Astrocyte of the cerebellum (primary cell): ENCODE data around the gene ZNF343.
"Not testable (repeated sequence)": the region's sequence is repeated elsewhere in the genome, so short reads cannot be mapped to it uniquely, and the experiment has no call there.

Source experiments
- DNase-seq: peaks from one replicate; pipeline ENCODE4 v3.0.0-alpha.2; 2011; ENCODE audit warnings: low read depth
- H3K4me3 ChIP-seq: 2 replicates; pipeline ENCODE4 v1.5.1; 2011; ENCODE audit warnings: mild to moderate bottlenecking, low read depth, low read length, moderate library complexity
- CTCF ChIP-seq: IDR thresholded peaks from 2 replicates; pipeline ENCODE4 v1.5.1; 2012; ENCODE audit warnings: low read length, low read depth, moderate library complexity, mild to moderate bottlenecking; ENCODE audit errors: missing control alignments
- in situ Hi-C: cut with HindIII; loops from 2 replicates; pipeline ENCODE4 v1.10.0; 2017; ENCODE audit warnings: low sequenced_read_pairs

The ZNF343 gene

DNA sequence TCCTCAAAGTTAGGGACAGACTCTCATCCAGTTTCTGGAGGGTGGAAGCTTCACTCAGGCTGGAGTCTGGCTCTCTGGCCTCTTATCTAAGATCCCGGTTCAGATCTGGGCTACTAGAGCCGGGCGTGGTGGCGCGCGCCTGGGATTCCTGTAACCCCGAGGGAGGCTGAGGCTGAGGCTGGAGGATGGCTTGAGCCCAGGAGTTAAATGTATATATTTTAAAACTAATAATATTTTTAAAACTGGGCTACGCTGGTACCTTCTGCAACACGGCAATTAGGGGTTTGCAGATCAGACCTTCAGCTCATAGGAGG, 710 bp upstream of the ZNF343 start:
- in situ Hi-C loops, result no loop called here
- H3K4me3 ChIP-seq, result peak overlapping the region; percentile 77
- no peak for DNase-seq
- no peak for TF ChIP-seq CTCF

DNA sequence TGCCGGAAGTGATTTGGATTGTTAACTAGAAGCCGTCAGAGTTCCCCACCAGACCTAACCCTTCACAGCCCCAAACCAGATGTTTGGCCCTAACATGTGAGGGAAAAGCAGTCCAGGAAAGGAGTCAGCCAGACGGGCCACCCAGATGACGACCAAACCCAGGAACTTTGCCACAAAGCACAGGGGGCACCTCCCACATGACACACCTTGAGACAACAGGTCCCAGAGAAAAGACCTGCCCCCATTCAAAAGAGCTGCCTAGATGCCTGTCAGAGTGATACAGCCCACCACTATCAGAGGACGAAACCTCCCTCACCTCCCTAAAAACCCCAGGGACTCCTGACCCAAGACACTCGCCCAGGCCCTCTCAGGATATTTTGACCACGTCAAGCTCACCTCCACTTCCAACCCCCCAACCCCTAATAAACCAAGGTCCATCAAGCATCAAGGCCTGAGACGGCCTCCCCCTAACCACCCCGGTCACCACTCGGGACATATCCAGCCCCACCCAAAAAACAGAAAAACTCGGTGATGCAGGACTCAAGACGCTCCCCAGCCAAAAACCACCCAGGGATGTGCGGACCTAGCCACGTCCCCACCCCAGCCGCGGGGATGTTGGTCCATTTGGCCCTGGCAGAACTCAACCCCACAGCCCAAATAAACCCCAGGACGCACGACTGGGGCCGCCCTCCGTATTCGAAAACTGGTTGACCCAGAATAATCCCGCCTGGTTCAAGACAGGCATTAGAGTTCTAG, 662 bp downstream of the ZNF343 start:
- no peak for TF ChIP-seq CTCF
- no peak for DNase-seq
- peak overlapping the region; percentile 77 for H3K4me3 ChIP-seq
- in situ Hi-C loops, result no loop called here

- DNase-seq, result no peak
- peak overlapping the region; percentile 77 for H3K4me3 ChIP-seq
- TF ChIP-seq CTCF, result no peak
- in situ Hi-C loops, result no loop called here
These were observed 1.3 kb downstream of the ZNF343 start for GRCh38 chr20:2507464-2507863.

GRCh38 chr20:2506426-2506825, 2.3 kb downstream of the ZNF343 start:
- DNase-seq, in situ Hi-C loops, H3K4me3 ChIP-seq: not testable (repeated sequence)

GRCh38 chr20:2504803-2505202, 3.9 kb downstream of the ZNF343 start:
- H3K4me3 ChIP-seq, DNase-seq, in situ Hi-C loops: not testable (repeated sequence)

GRCh38 chr20:2502808-2503384, 5.8 kb downstream of the ZNF343 start:
- DNase-seq, H3K4me3 ChIP-seq, in situ Hi-C loops: not testable (repeated sequence)

GRCh38 chr20:2485661-2486060, 23.1 kb downstream of the ZNF343 start:
- in situ Hi-C loops, result no loop called here
- no peak overlapping the region for H3K4me3 ChIP-seq
- DNase-seq, result no peak
- no peak for TF ChIP-seq CTCF

DNA sequence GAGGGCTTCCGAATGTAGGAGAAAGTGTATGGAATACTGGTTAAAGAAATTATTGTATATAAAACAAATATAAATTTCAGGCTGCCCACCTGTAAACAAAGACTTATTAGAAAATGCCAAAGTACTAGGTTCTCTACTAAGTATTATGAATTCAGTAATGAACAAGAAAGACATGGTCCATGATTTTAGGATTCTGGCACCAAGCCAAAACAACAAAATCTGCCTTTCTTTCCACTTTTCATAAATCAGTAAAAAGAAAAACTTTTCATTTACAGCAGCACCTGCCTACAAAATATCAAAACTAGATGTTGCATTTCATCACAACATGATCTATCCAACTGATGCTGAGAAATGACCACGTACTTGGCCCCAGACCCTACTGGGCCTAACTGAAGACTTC, 23.6 kb downstream of the ZNF343 start:
- in situ Hi-C loops, result no loop called here
- H3K4me3 ChIP-seq, result no peak overlapping the region
- no peak for TF ChIP-seq CTCF
- no peak for DNase-seq
